Measurements from ENCODE around the gene ELAVL3.

- TF ChIP-seq CTCF (IDR thresholded peaks at IDR 0.05), result no peak
- no peak for TF ChIP-seq POLR2A (IDR thresholded peaks at IDR 0.05)
These were observed 35.7 kb downstream of the ELAVL3 start for GRCh38 chr19:11445141-11445540.
